Activated naive CD8-positive, alpha-beta T cell treated with anti-CD3 and anti-CD28 coated beads, Interleukin-2, amount 50 U/mL, for 16 hours (primary cell): ENCODE measurements around the gene ASIC2.

ENCODE experiments used
- DNase-seq: peaks from one replicate; pipeline ENCODE4 v3.0.0-alpha.2; 2020; ENCODE audit warnings: low read depth, low spot score

The ASIC2 gene

DNA sequence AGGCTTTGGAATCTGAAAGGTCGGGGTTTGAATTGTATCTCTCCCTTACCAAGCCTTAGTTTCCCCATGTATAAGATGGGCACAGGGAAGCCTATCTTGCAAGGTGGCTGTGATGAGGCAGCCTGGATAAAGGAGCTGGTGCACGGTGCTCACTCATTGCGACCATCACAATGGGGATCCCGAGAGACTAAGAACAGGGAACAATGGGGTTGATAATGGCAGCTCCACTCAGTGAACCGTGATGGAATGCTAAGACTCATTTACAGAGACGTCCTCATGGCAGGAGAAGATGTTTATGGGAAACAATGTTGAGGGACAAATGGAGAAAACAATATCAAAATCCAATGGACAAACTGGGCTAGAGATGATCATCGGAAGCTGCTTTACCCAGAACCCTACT, 219.7 kb downstream of the ASIC2 start:
- DNase-seq = no peak

DNA sequence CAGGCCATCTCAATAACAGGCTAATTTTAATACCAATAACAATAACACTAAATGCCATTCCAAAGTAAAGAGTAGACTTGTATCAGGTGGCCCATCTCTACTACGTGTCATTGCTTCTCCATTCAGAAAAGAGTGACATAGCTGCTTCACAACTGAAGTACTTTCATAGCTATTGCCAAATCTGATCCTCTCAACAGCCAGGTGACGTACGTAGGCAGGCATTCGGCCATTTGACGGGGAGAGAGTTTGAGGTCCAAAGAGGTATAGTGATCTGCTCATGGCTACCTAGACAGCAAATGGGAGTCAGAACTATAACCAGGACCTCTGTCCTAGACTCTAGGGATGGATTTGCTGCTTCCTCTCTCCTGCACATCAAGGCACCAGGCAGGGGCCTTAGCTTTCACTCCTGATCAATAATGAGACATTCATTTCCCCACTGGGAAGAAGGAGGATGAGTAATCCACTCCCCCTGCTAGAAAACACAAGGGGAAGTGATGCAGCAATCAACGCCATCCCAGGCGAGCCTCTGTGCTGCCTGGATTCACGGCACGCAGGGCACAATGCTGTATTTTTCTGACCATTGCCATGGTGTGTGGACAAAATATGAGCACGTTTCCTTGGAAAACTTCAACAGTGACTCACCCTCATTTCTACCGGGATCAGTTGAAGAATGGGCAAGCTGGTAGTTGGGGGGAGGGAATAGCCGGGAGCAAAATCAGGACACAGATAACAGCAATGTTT, 220.5 kb downstream of the ASIC2 start:
- no peak for DNase-seq

GRCh38 chr17:33071656-33072055, 221.4 kb downstream of the ASIC2 start:
- DNase-seq = no peak

DNA sequence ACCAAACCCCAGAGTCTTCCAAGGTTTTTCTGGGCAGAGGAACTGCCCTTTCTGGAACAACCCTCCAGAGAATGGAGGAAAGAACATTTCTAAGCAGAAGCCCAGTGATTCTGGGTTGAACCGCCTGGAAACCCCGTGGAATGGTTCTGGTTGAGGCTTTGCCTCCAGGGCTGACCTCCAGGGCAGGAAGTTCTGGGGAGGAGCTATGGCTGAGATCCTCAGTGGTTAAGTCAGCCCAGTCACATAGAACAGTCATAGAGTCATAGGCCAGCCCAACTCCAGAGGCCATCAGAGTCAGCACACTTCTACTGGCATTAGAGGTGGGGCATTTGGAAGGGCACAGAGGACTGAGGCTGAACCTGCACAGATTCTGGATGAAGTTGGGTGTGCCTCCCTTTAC, 235.5 kb downstream of the ASIC2 start:
- DNase-seq = no peak

- no peak for DNase-seq
Measured at GRCh38 chr17:33056399-33057146, 236.5 kb downstream of the ASIC2 start.

DNA sequence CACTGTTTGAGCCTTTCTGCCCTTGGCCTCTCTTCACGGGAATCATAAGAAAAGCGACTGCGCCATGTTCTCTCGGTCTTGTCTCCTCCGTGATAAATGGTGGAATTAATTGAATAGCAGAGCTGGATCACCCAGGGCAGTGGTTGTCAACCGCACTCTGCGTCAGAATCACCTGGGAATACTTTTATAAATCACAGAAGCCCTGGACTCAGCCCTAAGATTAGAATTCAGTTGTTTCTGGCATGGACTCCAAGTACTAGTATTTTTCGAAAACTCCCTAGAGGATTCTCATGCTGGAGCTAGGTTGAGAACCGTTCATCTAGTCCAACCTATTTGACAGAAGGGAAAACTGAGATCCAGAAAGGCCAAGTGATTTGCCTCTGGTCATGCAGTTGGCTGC, 237.3 kb downstream of the ASIC2 start:
- no peak for DNase-seq

GRCh38 chr17:33055171-33055611, 237.9 kb downstream of the ASIC2 start:
- DNase-seq = no peak

DNA sequence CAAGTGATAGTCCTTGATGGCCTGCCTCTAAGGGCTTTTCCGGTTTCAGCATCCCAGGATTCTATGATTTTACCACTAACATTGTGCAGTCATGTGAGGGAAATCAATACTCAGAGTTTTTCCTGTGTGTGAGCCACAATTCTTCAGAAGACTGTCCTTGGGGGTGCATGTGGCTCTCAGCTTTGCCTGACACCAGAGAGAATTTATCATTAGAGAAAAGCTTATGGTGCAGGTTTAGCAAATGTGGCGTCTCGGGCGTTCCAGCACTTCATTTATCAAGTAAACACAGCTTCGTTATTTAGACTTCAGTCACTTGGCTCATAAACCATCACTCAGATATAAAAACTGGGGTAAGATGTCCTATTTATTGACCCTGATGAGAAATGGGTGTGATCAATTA, 238.7 kb downstream of the ASIC2 start:
- DNase-seq = no peak

GRCh38 chr17:33053676-33054075, 239.4 kb downstream of the ASIC2 start:
- no peak for DNase-seq

DNA sequence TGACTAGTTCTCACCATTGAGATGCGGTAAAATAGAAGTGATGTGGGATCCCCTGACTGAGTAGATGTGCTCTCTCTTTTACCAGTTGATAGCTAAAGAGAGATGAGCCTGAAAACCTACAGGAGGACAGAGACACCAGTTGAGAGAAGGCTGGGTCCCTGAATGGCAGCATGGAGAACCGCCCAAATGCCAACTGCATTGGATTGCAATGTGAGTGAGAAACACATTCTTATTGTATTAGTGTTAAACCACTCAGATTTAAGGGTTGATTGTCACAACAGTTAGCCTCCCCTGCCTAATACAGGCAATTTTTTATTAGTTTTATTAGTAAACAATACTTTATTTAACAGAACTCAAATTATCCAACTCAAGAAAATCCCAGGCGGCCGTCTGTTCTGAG, 240.2 kb downstream of the ASIC2 start:
- no peak for DNase-seq

- DNase-seq = no peak
Measured at GRCh38 chr17:33050611-33051140, 242.4 kb downstream of the ASIC2 start.

DNA sequence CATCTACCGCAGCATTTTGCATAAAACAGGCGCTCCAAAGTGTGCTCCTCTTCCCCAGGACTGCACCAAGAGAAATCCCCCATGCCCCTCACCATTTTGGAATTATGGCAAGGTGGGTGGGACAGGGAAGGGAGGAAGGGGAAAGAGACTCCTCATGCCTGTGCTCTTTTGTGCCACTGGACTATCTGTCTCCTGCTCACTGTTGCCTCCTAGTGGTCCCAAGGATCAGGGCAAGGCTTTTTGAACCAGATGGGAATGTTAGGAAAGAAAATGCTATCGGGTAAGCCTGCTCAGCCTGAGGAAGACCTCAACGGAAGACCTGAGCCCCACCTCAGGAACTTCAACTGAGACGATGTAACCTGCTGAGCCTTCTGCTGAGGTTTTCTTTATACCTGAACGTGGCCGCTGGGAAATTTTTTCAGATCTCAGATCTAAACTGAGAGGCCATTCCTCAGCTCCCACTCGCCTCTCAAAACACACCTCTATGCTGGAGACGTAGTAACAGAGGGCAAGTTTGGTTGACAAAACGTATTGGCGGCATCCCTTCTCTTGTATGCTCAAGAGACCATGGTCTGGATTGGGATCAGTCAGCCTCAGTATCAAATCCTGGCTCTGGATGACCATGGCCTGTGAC, 243.2 kb downstream of the ASIC2 start:
- no peak for DNase-seq

- no peak for DNase-seq
Measured at GRCh38 chr17:33046361-33047255, 246.5 kb downstream of the ASIC2 start.

DNA sequence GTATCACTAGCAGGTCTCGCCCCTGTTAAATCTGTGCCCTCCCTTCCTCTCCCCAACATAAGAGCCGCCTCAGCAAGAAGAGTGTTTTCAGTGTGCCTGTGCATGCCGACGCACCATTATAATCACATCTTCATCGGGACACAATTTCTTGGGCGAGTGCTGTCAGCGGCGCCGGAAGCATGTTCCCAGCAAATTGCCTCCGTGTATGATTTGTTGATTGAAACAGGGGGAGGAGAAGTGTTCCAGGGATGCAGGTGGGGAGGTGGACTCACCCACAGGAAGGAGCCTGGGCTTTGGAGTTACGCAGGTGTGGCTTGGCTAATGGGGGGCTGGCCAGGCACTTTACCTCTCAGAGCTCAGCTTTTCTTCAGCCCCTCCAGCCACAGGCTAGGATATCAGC, 247.9 kb downstream of the ASIC2 start:
- DNase-seq = no peak

GRCh38 chr17:33044771-33045170, 248.3 kb downstream of the ASIC2 start:
- DNase-seq = no peak

DNA sequence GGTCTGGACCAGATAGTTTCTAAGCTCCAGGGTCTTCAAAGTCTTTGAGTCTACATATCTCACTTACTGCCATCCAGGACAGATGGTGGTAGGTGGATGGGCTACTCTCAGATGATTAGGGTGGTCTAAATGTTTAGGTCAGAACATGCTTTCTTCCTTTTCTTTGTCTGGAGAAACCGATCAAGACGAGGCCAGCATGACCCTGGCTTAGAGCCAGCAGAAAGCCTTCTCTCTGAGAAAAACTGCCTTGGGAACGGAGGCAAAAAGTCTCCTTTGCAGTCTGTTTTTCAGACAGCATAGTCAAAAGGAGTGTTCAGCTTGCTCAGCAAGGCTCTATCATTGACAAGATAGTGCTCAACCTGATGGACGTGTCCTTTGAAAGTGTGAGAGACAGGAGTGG, 252.6 kb downstream of the ASIC2 start:
- no peak for DNase-seq

- DNase-seq = no peak
Measured at GRCh38 chr17:33039874-33040273, 253.2 kb downstream of the ASIC2 start.

- DNase-seq = no peak
Measured at GRCh38 chr17:33038740-33039139, 254.4 kb downstream of the ASIC2 start.

- no peak for DNase-seq
Measured at GRCh38 chr17:33033176-33033575, 259.9 kb downstream of the ASIC2 start.

DNA sequence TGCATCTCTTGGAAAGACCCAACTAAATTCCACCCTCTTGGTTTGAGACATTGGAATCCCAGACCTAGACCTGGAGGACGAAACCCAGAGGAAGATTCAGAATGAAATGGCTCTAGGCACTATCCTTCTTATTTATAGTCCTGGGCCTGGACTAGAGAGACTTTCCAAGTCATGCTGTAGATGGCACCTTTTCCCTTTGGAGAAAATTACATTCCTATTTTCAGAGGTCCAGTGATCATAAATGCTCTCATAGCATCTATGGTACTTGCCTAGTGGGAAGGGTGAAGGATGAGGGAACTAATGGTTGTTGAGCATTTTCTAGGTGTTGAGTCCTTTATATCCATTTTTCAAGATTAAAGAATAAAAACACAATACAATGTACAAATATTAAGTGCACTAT, 264.3 kb downstream of the ASIC2 start:
- no peak for DNase-seq

GRCh38 chr17:33028061-33028460, 265.0 kb downstream of the ASIC2 start:
- DNase-seq = no peak
